SU-DHL-6 (cell line): ENCODE measurements around the gene RNF123.

Source experiments
- EZH2phosphoT487 ChIP-seq: fragments of 200-600 bp; sonication (generic), shearing (Covaris generic); conservative IDR thresholded peaks from 2 replicates; pipeline ENCODE4 v1.6.1; 2018; ENCODE audit warnings: mild to moderate bottlenecking, antibody characterized with exemption, low read length, moderate library complexity, mixed read lengths
- TF ChIP-seq, protein P1 (sequence below): fragments of 200-600 bp; sonication (generic); IDR thresholded peaks from one replicate; pipeline ENCODE4 v1.5.1; 2017; ENCODE audit warnings: antibody characterized with exemption, mild to moderate bottlenecking, low read length, moderate library complexity; ENCODE audit not compliant: insufficient read depth, poor library complexity, severe bottlenecking

- TF ChIP-seq, protein P1, sequence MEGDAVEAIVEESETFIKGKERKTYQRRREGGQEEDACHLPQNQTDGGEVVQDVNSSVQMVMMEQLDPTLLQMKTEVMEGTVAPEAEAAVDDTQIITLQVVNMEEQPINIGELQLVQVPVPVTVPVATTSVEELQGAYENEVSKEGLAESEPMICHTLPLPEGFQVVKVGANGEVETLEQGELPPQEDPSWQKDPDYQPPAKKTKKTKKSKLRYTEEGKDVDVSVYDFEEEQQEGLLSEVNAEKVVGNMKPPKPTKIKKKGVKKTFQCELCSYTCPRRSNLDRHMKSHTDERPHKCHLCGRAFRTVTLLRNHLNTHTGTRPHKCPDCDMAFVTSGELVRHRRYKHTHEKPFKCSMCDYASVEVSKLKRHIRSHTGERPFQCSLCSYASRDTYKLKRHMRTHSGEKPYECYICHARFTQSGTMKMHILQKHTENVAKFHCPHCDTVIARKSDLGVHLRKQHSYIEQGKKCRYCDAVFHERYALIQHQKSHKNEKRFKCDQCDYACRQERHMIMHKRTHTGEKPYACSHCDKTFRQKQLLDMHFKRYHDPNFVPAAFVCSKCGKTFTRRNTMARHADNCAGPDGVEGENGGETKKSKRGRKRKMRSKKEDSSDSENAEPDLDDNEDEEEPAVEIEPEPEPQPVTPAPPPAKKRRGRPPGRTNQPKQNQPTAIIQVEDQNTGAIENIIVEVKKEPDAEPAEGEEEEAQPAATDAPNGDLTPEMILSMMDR = no peak
- no peak for TF ChIP-seq EZH2phosphoT487
These were observed 20.5 kb upstream of the RNF123 start for GRCh38 chr3:49668861-49669260.
